Endothelial cell of umbilical vein (primary cell): ENCODE results near the gene BRMS1. TPM values are rescaled to one million over a fixed set of nuclear protein-coding genes. Genes with fewer than 3 reads are reported as not detected.

Experiments used
- BruUV-seq: library from RNA; stranded (reverse); fragments of 400-500 nt; replicated peaks from 2 replicates; lab custom pipeline; 2021; lab: Mats Ljungman, UMichigan
- CTCF ChIA-PET: fragments of 300-600, 350-600 bp; sonication (Branson Sonifier 250); formaldehyde crosslinking; loops from one replicate; lab custom pipeline; 2021; ENCODE audit warnings: antibody characterized with exemption, inconsistent platforms; lab: Charles Lee
- POLR2A ChIA-PET: fragments of 300-600, 350-600 bp; sonication (Branson Sonifier 250); formaldehyde crosslinking; loops from one replicate; lab custom pipeline; 2021; ENCODE audit warnings: antibody characterized with exemption, inconsistent platforms; lab: Charles Lee
- DNase-seq: peaks from one replicate; pipeline ENCODE4 v3.0.0-alpha.2; 2011; ENCODE audit warnings: low read depth, low spot score
- FAIRE-seq: peaks from 2 replicates; lab custom pipeline; 2011; peaks lifted over from hg19 to GRCh38; lab: Jason Lieb, UNC
- H2AFZ ChIP-seq: 2 replicates; pipeline ENCODE4 v1.6.0; 2012; ENCODE audit warnings: low read depth, low read length, control low read depth, inconsistent platforms
- H3K27ac ChIP-seq: 2 replicates; pipeline ENCODE4 v1.5.1; 2011; ENCODE audit warnings: low read depth, mild to moderate bottlenecking, control low read depth, low read length, moderate library complexity; ENCODE audit not compliant: insufficient read depth
- H3K27me3 ChIP-seq, 2 experiments: 2 replicates each; pipeline versions ENCODE4 v1.6.0 to v1.6.1; 2011; ENCODE audit warnings: low read length in 2 of 2, mixed read lengths in 1 of 2; ENCODE audit not compliant: control insufficient read depth in 2 of 2, insufficient read depth in 2 of 2
- H3K36me3 ChIP-seq, 2 experiments: 2 replicates in 1 of 2; 3 replicates in 1 of 2; pipeline ENCODE4 v1.5.1; 2011; ENCODE audit warnings: low read length in 2 of 2, mild to moderate bottlenecking in 1 of 2, moderate library complexity in 1 of 2; ENCODE audit not compliant: control insufficient read depth in 2 of 2, insufficient read depth in 2 of 2; ENCODE audit errors: extremely low read depth in 1 of 2
- H3K4me1 ChIP-seq: 3 replicates; pipeline ENCODE4 v1.5.1; 2011; ENCODE audit warnings: mild to moderate bottlenecking, low read length; ENCODE audit not compliant: control insufficient read depth, insufficient read depth; ENCODE audit errors: extremely low read depth
- H3K4me2 ChIP-seq: 2 replicates; pipeline ENCODE4 v1.6.1; 2011; ENCODE audit warnings: low read length, control low read depth, mixed read lengths; ENCODE audit not compliant: insufficient read depth
- H3K4me3 ChIP-seq, 3 experiments: fragments of 200-600 bp in 1 of 3; sonication (generic), shearing (Covaris generic) in 1 of 3; replicated peaks in 1 of 3; 2 replicates each; pipeline ENCODE4 v1.5.1; 2011 to 2016; ENCODE audit warnings: control low read depth in 3 of 3, low read length in 3 of 3, mild to moderate bottlenecking in 2 of 3, inconsistent platforms in 1 of 3, low read depth in 1 of 3, moderate library complexity in 1 of 3; ENCODE audit not compliant: insufficient read depth in 1 of 3
- H3K79me2 ChIP-seq: 2 replicates; pipeline ENCODE4 v1.6.0; 2012; ENCODE audit warnings: low read length, inconsistent platforms; ENCODE audit not compliant: control insufficient read depth, insufficient read depth
- H3K9ac ChIP-seq: replicated peaks from 2 replicates; pipeline ENCODE3; 2011; ENCODE audit warnings: low read length, control low read depth; ENCODE audit not compliant: insufficient read depth; ENCODE audit errors: extremely low read depth
- H3K9me1 ChIP-seq: replicated peaks from 3 replicates; pipeline ENCODE4 v1.6.0; 2011; ENCODE audit warnings: mild to moderate bottlenecking, low read length; ENCODE audit not compliant: control insufficient read depth, insufficient read depth; ENCODE audit errors: extremely low read depth
- H3K9me3 ChIP-seq: replicated peaks from 2 replicates; pipeline ENCODE4 v1.5.1; 2012; ENCODE audit warnings: low read length, inconsistent platforms; ENCODE audit not compliant: control insufficient read depth, insufficient read depth
- H4K20me1 ChIP-seq: replicated peaks from 2 replicates; pipeline ENCODE3; 2011; ENCODE audit warnings: mild to moderate bottlenecking, low read length; ENCODE audit not compliant: control insufficient read depth, insufficient read depth; ENCODE audit errors: extremely low read depth
- CTCF ChIP-seq, 2 donors: IDR thresholded peaks; 1 replicate in 1 of 2; 2 replicates in 1 of 2; pipeline ENCODE4 v1.5.1; 2011; ENCODE audit warnings: low read length in 2 of 2, mild to moderate bottlenecking in 2 of 2, moderate library complexity in 2 of 2, control low read depth in 1 of 2, inconsistent platforms in 1 of 2, low read depth in 1 of 2; ENCODE audit not compliant: insufficient read depth in 1 of 2; ENCODE audit errors: extremely low read depth in 1 of 2
- EZH2 ChIP-seq: IDR thresholded peaks from 2 replicates; pipeline ENCODE4 v1.6.1; 2012; ENCODE audit warnings: borderline replicate concordance, low read depth, mild to moderate bottlenecking, moderate library complexity, low read length, inconsistent platforms; ENCODE audit not compliant: severe bottlenecking
- FOS ChIP-seq: IDR thresholded peaks from 2 replicates; pipeline ENCODE4 v1.6.1; 2011; ENCODE audit warnings: mild to moderate bottlenecking, low read length, moderate library complexity, borderline replicate concordance; ENCODE audit not compliant: insufficient read depth
- GATA2 ChIP-seq: IDR thresholded peaks from 2 replicates; pipeline ENCODE4 v1.7.0; 2011; ENCODE audit warnings: low read depth, mild to moderate bottlenecking, moderate library complexity, mixed read lengths, low read length; ENCODE audit not compliant: insufficient read length, insufficient read depth
- JUN ChIP-seq: IDR thresholded peaks from 2 replicates; pipeline ENCODE4 v1.6.1; 2011; ENCODE audit warnings: borderline replicate concordance, low read depth; ENCODE audit not compliant: insufficient read length, insufficient read depth
- MAX ChIP-seq: IDR thresholded peaks from 2 replicates; pipeline ENCODE4 v1.6.1; 2011; ENCODE audit not compliant: insufficient read depth, insufficient read length
- MYC ChIP-seq: IDR thresholded peaks from one replicate; pipeline ENCODE4 v1.6.1; 2011; ENCODE audit warnings: mild to moderate bottlenecking, low read depth, low read length
- POLR2A ChIP-seq: IDR thresholded peaks from 2 replicates; pipeline ENCODE4 v1.6.1; 2012; ENCODE audit warnings: low read depth, mild to moderate bottlenecking, control low read depth, low read length
- POLR2AphosphoS5 ChIP-seq: IDR thresholded peaks from 2 replicates; pipeline ENCODE4 v1.6.1; 2012; ENCODE audit warnings: low read depth, mild to moderate bottlenecking, control low read depth, low read length, moderate library complexity; ENCODE audit not compliant: insufficient read depth
- dilution Hi-C: fragments of 300-500 bp; cut with MboI; formaldehyde crosslinking; loops from one replicate; pipeline ENCODE4 v1.15.0; 2019; ENCODE audit warnings: low sequenced_read_pairs; ENCODE audit not compliant: extremely low pct_ligation_motif_present
- intact Hi-C: fragments of 100-400 bp; cut with micrococcal nuclease; formaldehyde crosslinking; loops from one replicate; pipeline ENCODE4 v1.10.0; 2022
- polyA plus RNA-seq, 4 experiments: library from polyadenylated mRNA; depleted of rRNA in 3 of 4; stranded (reverse) in 3 of 4; unstranded in 1 of 4; fragments of >200 nt; gene quantifications; 2 replicates each; pipeline versions ENCODE4 v1.2.1 to v1.2.3, GENCODE V29; 2011 to 2012; ENCODE audit warnings: missing spikeins in 1 of 4
- total RNA-seq: library from RNA; stranded (reverse); gene quantifications from 2 replicates; pipeline ENCODE4 v1.2.3, GENCODE V29; 2021

Gene BRMS1
- total and polyA plus RNA-seq, 2 donors (not counting 3 experiments of a cell fraction or from before 2014, with no cell fraction given) = 51.4 to 53.1 TPM

- no peak overlapping the region for H3K4me3 ChIP-seq
- no peaks in the 10 kb centered on the region for H3K9me1 ChIP-seq
- no peaks in the 10 kb centered on the region for H3K27me3 ChIP-seq
- no peaks in the 10 kb centered on the region for H4K20me1 ChIP-seq
- peaks cover 14% of the 10 kb centered on the region for H3K4me1 ChIP-seq
- H3K27ac ChIP-seq = no peak overlapping the region
- POLR2A ChIA-PET = no interaction called here
- H3K4me2 ChIP-seq = no peak overlapping the region
- no peak overlapping the region for H2AFZ ChIP-seq
- dilution Hi-C loops (no loop called here), intact Hi-C loops (no loop called here)
- no TSS peak for BruUV-seq
- H3K9me3 ChIP-seq = no peaks in the 10 kb centered on the region
- peaks cover 19% of the 10 kb centered on the region for H3K79me2 ChIP-seq
- TF ChIP-seq POLR2A = no peak
- TF ChIP-seq JUN = no peak
- no peak for TF ChIP-seq CTCF (IDR thresholded peaks at IDR 0.05; ENCODE audit: extremely low read depth in 1 of 2, insufficient read depth in 1 of 2, low read depth in 1 of 2, low read length in 2 of 2)
- no peak for TF ChIP-seq EZH2
- TF ChIP-seq FOS = no peak
- no peak for TF ChIP-seq MYC
- no peak for TF ChIP-seq GATA2
- TF ChIP-seq POLR2AphosphoS5 = no peak
- no peak for TF ChIP-seq MAX
- DNase-seq (no peak), FAIRE-seq (no peak)
- H3K9ac ChIP-seq = no peak overlapping the region
- peaks cover 0 to 21% of the 10 kb centered on the region in 2 experiments for H3K36me3 ChIP-seq
- CTCF ChIA-PET = no interaction called here
Measured at GRCh38 chr11:66343176-66343575, 1.7 kb downstream of the BRMS1 start.
